Esophagus (tissue), 2 donors: ENCODE measurements around the gene CCDC170. TPM values are rescaled to one million over a fixed set of nuclear protein-coding genes. Genes with fewer than 3 reads are reported as not detected.
"Not testable (repeated sequence)": the region's sequence is repeated elsewhere in the genome, so short reads cannot be mapped to it uniquely, and the experiment has no call there.

Experiments used
- H3K27ac ChIP-seq, 2 donors: one replicate each; pipeline ENCODE4 v1.5.1; 2013; ENCODE audit warnings: low read depth in 2 of 2, mild to moderate bottlenecking in 2 of 2, inconsistent platforms in 1 of 2, low read length in 1 of 2, moderate library complexity in 1 of 2
- H3K27me3 ChIP-seq, 2 donors: one replicate each; pipeline ENCODE4 v1.6.1; 2013; ENCODE audit warnings: low read length in 2 of 2, control low read depth in 1 of 2, mild to moderate bottlenecking in 1 of 2; ENCODE audit not compliant: insufficient read depth in 2 of 2, control insufficient read depth in 1 of 2
- H3K36me3 ChIP-seq, 2 donors: one replicate each; pipeline ENCODE4 v1.6.1; 2013; ENCODE audit warnings: low read length in 1 of 2; ENCODE audit not compliant: control insufficient read depth in 2 of 2, insufficient read depth in 2 of 2
- H3K4me1 ChIP-seq, 2 donors: one replicate each; pipeline ENCODE4 v1.6.1; 2013; ENCODE audit warnings: low read length in 1 of 2; ENCODE audit not compliant: control insufficient read depth in 2 of 2, insufficient read depth in 2 of 2
- H3K4me3 ChIP-seq, 2 donors: one replicate each; pipeline ENCODE4 v1.5.1; 2013; ENCODE audit warnings: low read length in 2 of 2, mild to moderate bottlenecking in 2 of 2, low read depth in 1 of 2, moderate library complexity in 1 of 2
- H3K9me3 ChIP-seq, 2 donors: one replicate each; pipeline ENCODE4 v1.6.1; 2013; ENCODE audit warnings: mild to moderate bottlenecking in 2 of 2, low read depth in 1 of 2, low read length in 1 of 2, moderate library complexity in 1 of 2; ENCODE audit not compliant: control insufficient read depth in 2 of 2, insufficient read depth in 1 of 2
- WGBS, 2 donors: extraction: QIAGEN DNeasy Blood & Tissue Kit; methylation state at CpG; one replicate each; pipeline ENCODE4 v1.1.7; 2013; 5-methylcytosine and 5-hydroxymethylcytosine counted together
- polyA plus RNA-seq, 2 donors: library from polyadenylated mRNA; stranded (reverse); fragments of 200-250 nt; gene quantifications; one replicate each; pipeline ENCODE4 v1.2.3, GENCODE V29; 2013
- donor health status: healthy with polysubstance abuse.
- donor health status: Bipolar disorder and iron deficiency.

The CCDC170 gene
- polyA plus RNA-seq, 2 donors = 0.02 to 0.04 TPM

GRCh38 chr6:151506761-151507160 is 12.9 kb downstream of the CCDC170 start:
- Histone ChIP-seq H3K27me3 (no peaks in the 10 kb centered on the region), H3K9me3 (no peaks in the 10 kb centered on the region), H3K36me3 (no peaks in the 10 kb centered on the region), H3K4me3 (no peak overlapping the region), H3K4me1 (peaks cover 0 to 2% of the 10 kb centered on the region in 2 donors), H3K27ac (no peak overlapping the region)
- WGBS, 2 donors = 92 to 94% methylated on average over 2 of the region's 2 CpGs

- H3K27ac ChIP-seq = no peak overlapping the region
- no peaks in the 10 kb centered on the region for H3K36me3 ChIP-seq
- WGBS, 2 donors = 84 to 86% methylated on average over 2 of the region's 2 CpGs
- H3K4me3 ChIP-seq = no peak overlapping the region
- H3K9me3 ChIP-seq = no peaks in the 10 kb centered on the region
- H3K27me3 ChIP-seq = no peaks in the 10 kb centered on the region
- peaks cover 0 to 2% of the 10 kb centered on the region in 2 donors for H3K4me1 ChIP-seq
Observed at GRCh38 chr6:151509048-151509447, 15.2 kb downstream of the CCDC170 start.

GRCh38 chr6:151512481-151512880 is 18.7 kb downstream of the CCDC170 start:
- H3K9me3 ChIP-seq = no peaks in the 10 kb centered on the region
- H3K4me3 ChIP-seq = no peak overlapping the region
- no peak overlapping the region for H3K27ac ChIP-seq
- no peaks in the 10 kb centered on the region for H3K27me3 ChIP-seq
- no peaks in the 10 kb centered on the region for H3K36me3 ChIP-seq
- WGBS, 2 donors = 69 to 72% methylated on average over 5 of the region's 5 CpGs
- H3K4me1 ChIP-seq = no peaks in the 10 kb centered on the region

GRCh38 chr6:151514000-151514730 is 20.3 kb downstream of the CCDC170 start:
- WGBS, 2 donors = 79 to 88% methylated on average over 8 to 9 of the region's 9 CpGs
- Histone ChIP-seq H3K9me3 (no peaks in the 10 kb centered on the region), H3K4me3 (no peak overlapping the region), H3K36me3 (no peaks in the 10 kb centered on the region), H3K27ac (no peak overlapping the region), H3K27me3 (no peaks in the 10 kb centered on the region), H3K4me1 (no peaks in the 10 kb centered on the region)

DNA sequence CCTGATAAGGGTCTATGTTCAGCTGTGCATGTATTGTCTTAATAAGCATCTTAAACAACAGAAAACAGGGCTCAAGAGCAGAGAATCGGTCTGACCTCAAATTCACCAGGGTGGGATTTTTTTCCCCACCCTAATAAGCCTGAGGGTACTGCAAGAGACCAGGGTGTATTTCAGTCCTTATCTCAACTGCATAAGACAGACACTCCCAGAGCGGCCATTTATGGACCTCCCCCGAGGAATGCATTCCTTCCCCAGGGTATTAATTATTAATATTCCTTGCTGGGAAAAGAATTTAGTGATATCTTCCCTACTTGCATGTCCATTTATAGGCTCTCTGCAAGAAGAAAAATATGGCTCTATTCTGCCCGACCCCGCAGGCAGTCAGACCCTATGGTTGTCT is 25.2 kb downstream of the CCDC170 start:
- H3K9me3 ChIP-seq, H3K27me3 ChIP-seq: not testable (repeated sequence)
- 85 to 89% methylated on average over 5 of the region's 5 CpGs for WGBS, 2 donors

DNA sequence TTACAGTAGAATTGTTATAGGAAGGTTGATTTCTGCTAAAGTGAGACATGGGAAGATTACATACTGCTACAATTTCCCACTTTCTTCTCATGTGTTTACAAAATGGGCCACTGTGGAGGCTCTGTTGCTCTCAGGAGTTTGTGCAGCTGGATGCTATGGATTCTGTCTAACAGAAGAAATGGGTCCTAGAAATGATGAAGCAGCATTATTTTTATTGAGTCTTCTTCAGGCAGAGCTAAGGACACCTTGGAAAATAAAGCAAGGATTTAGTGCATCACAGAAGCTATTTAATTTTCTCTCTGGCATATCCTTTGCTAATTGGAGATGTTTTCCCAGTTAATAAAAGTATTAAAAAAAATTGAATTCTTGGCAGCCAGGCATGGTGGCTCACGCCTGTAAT is 29.2 kb downstream of the CCDC170 start:
- WGBS, 2 donors = 58 to 67% methylated on average over 1 of the region's 1 CpG
- Histone ChIP-seq H3K36me3 (no peaks in the 10 kb centered on the region), H3K9me3 (peaks cover 3 to 4% of the 10 kb centered on the region in 2 donors), H3K27me3 (no peaks in the 10 kb centered on the region), H3K27ac (no peak overlapping the region), H3K4me1 (no peaks in the 10 kb centered on the region), H3K4me3 (no peak overlapping the region)

More for the DNA sequence above, 25.2 kb downstream of the CCDC170 start:
- not testable (repeated sequence) for H3K36me3 ChIP-seq, H3K4me1 ChIP-seq, H3K27ac ChIP-seq, H3K4me3 ChIP-seq

- H3K4me3 ChIP-seq = no peak overlapping the region
- H3K27ac ChIP-seq = no peak overlapping the region
- 64% methylated on average over 2 of the region's 2 CpGs for WGBS, 2 donors
- H3K9me3 ChIP-seq = peaks cover 3 to 4% of the 10 kb centered on the region in 2 donors
- H3K4me1 ChIP-seq = no peaks in the 10 kb centered on the region
- H3K36me3 ChIP-seq = no peaks in the 10 kb centered on the region
- H3K27me3 ChIP-seq = no peaks in the 10 kb centered on the region
Observed at GRCh38 chr6:151524059-151524458, 30.2 kb downstream of the CCDC170 start.

DNA sequence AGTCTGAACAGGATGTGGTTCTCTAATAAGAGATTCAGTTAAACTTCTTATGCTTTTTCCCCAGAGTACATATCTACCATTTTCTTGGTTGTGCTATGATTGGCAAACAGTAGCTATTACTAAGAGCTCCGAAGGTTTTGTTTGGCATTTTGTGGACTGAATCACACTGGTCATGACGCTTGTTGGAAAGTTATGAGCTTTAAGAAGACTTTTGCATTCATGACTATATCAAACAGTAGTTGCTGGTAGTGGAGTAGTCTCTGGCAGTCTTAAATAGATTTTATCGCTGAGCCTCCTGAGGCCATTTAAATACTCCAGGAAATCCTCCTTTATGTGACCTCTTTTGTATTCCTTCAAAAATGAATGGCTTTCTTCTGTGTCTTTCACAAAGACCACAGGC is 40.8 kb downstream of the CCDC170 start:
- 84 to 87% methylated on average over 3 of the region's 3 CpGs for WGBS, 2 donors
- H3K9me3 ChIP-seq = no peaks in the 10 kb centered on the region
- H3K27ac ChIP-seq = no peak overlapping the region
- no peak overlapping the region for H3K4me3 ChIP-seq
- H3K27me3 ChIP-seq = no peaks in the 10 kb centered on the region
- no peaks in the 10 kb centered on the region for H3K4me1 ChIP-seq
- H3K36me3 ChIP-seq = no peaks in the 10 kb centered on the region

DNA sequence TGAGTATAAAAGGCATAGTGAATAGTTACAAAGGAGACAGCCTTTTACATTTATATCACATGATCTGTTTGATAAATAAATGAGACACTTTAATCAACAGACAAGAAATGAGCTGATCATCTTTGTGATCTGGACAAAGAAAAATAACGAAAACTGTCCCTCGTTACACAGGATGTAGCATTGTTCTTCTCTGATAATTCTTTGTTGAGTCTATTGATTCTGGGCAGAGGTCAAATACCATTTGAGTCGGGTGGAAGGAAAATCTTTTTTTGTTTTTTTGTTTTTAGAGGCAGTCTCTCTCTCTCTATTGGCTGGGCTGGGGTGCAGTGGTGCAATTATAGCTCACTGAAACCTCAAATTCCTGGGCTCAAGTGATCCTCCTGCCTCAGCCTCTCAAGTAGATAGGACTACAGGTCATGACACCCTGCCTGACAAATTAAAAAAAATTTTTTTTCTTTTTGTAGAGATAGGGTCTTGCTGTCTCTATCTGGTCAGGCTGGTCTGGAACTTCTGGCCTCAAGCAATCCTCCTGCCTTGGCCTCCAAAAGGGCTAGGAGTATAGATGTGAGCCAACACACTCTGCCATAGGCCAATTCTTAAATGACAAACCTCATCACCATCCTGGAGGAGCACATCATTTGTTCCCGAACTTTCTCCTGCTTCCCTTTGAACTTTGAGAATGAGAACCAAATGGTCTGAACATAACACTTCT is 41.8 kb downstream of the CCDC170 start:
- Histone ChIP-seq H3K36me3 (no peaks in the 10 kb centered on the region), H3K27me3 (no peaks in the 10 kb centered on the region), H3K9me3 (peaks cover 0 to 7% of the 10 kb centered on the region in 2 donors), H3K27ac (no peak overlapping the region), H3K4me1 (no peaks in the 10 kb centered on the region), H3K4me3 (no peak overlapping the region)
- WGBS, 2 donors = 66 to 72% methylated on average over 4 of the region's 4 CpGs

DNA sequence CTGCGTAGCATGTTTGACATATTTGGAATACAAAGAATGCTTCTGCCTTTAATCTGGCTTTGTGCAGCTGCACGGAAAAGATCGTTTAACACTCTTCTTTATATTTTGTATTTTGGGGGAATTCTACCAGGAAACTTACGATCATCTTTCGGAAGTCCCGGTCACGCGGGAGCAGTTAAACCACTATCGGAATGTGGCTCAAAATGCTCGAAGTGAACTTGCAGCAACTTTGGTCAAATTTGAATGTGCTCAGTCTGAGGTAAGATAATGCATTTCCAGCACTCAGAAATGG is 42.3 kb downstream of the CCDC170 start:
- no peaks in the 10 kb centered on the region for H3K4me1 ChIP-seq
- H3K4me3 ChIP-seq = no peak overlapping the region

More for the DNA sequence above, 42.3 kb downstream of the CCDC170 start:
- H3K36me3 ChIP-seq = no peaks in the 10 kb centered on the region
- peaks cover 0 to 7% of the 10 kb centered on the region in 2 donors for H3K9me3 ChIP-seq
- H3K27me3 ChIP-seq = no peaks in the 10 kb centered on the region
- WGBS, 2 donors = 91 to 92% methylated on average over 10 of the region's 10 CpGs
- H3K27ac ChIP-seq = no peak overlapping the region
